ENCODE data around the gene CHD2. TPM values are rescaled to one million over a fixed set of nuclear protein-coding genes. Genes with fewer than 3 reads are reported as not detected.
A peak's percentile ranks its signal among the peaks of the same experiment; 100 is the strongest.
"Not testable (repeated sequence)": the region's sequence is repeated elsewhere in the genome, so short reads cannot be mapped to it uniquely, and the experiment has no call there.

Gene CHD2
- total RNA-seq, 2 experiments from 2014 or later: 129 to 148 TPM

GRCh38 chr15:93030430-93031102, 130.4 kb downstream of the CHD2 start:
- Mint-ChIP-seq H3K9me3 (no peaks in the 10 kb centered on the region), H3K4me1 (peaks cover 22% of the 10 kb centered on the region), H3K36me3 (ENCODE audit: low read depth) (peaks cover 7% of the 10 kb centered on the region), H3K27me3 (no peaks in the 10 kb centered on the region), H3K27ac (peak overlapping the region; percentile 51), H3K4me3 (no peak overlapping the region)
- ChIA-PET POLR2A (no interaction called here), CTCF (interaction anchor here (0.7 to 1.6 kb wide), 9 partner anchors 9 to 1090 kb away, joined by 3 to 11 read pairs (median 3); no protein-coding TSS in a partner anchor)
- DNase-seq: peak; percentile 74

GRCh38 chr15:93031103-93031464, 131.0 kb downstream of the CHD2 start:
- POLR2A ChIA-PET: no interaction called here

GRCh38 chr15:93031557-93032384, 131.6 kb downstream of the CHD2 start:
- H3K36me3 Mint-ChIP-seq (ENCODE audit: low read depth); CTCF ChIA-PET; DNase-seq; H3K27ac Mint-ChIP-seq; POLR2A ChIA-PET; H3K4me3 Mint-ChIP-seq; H3K9me3 Mint-ChIP-seq; H3K27me3 Mint-ChIP-seq: not testable (repeated sequence)
- peaks cover 16% of the 10 kb centered on the region for H3K4me1 Mint-ChIP-seq

More at GRCh38 chr15:93031103-93031464, 131.0 kb downstream of the CHD2 start:
- no peaks in the 10 kb centered on the region for H3K27me3 Mint-ChIP-seq
- peaks cover 2% of the 10 kb centered on the region for H3K36me3 Mint-ChIP-seq (ENCODE audit: low read depth)
- H3K4me3 Mint-ChIP-seq: no peak overlapping the region
- no peaks in the 10 kb centered on the region for H3K9me3 Mint-ChIP-seq
- CTCF ChIA-PET: interaction anchor here (1.0 to 1.6 kb wide), 2 partner anchors 13 to 436 kb away, joined by 3 to 11 read pairs; no protein-coding TSS in a partner anchor
- DNase-seq: no peak
- H3K27ac Mint-ChIP-seq: peak overlapping the region; percentile 55
- peaks cover 19% of the 10 kb centered on the region for H3K4me1 Mint-ChIP-seq

- POLR2A ChIA-PET; H3K9me3 Mint-ChIP-seq; H3K27me3 Mint-ChIP-seq; H3K36me3 Mint-ChIP-seq (ENCODE audit: low read depth); DNase-seq; H3K27ac Mint-ChIP-seq; CTCF ChIA-PET; H3K4me3 Mint-ChIP-seq: not testable (repeated sequence)
- H3K4me1 Mint-ChIP-seq: peaks cover 16% of the 10 kb centered on the region
Observed at GRCh38 chr15:93032515-93033206, 132.5 kb downstream of the CHD2 start.

GRCh38 chr15:93033434-93034045, 133.4 kb downstream of the CHD2 start:
- Mint-ChIP-seq H3K36me3 (ENCODE audit: low read depth) (no peaks in the 10 kb centered on the region), H3K4me3 (no peak overlapping the region), H3K4me1 (peaks cover 16% of the 10 kb centered on the region), H3K27ac (no peak overlapping the region), H3K9me3 (no peaks in the 10 kb centered on the region), H3K27me3 (no peaks in the 10 kb centered on the region)
- CTCF ChIA-PET: no interaction called here
- DNase-seq: no peak
- POLR2A ChIA-PET: no interaction called here

- Mint-ChIP-seq H3K27me3 (no peaks in the 10 kb centered on the region), H3K4me3 (no peak overlapping the region), H3K27ac (no peak overlapping the region), H3K36me3 (ENCODE audit: low read depth) (no peaks in the 10 kb centered on the region), H3K4me1 (peaks cover 13% of the 10 kb centered on the region), H3K9me3 (no peaks in the 10 kb centered on the region)
- POLR2A ChIA-PET: no interaction called here
- CTCF ChIA-PET: no interaction called here
- no peak for DNase-seq
Observed at GRCh38 chr15:93034512-93034911, 134.4 kb downstream of the CHD2 start.

GRCh38 chr15:93035092-93035915, 135.2 kb downstream of the CHD2 start:
- ChIA-PET CTCF (interaction anchor here (1.2 to 1.7 kb wide), 3 partner anchors 9 to 12 kb away, joined by 5 read pairs; no protein-coding TSS in a partner anchor), POLR2A (no interaction called here)
- Mint-ChIP-seq H3K9me3 (no peaks in the 10 kb centered on the region), H3K4me1 (peaks cover 7% of the 10 kb centered on the region), H3K27me3 (no peaks in the 10 kb centered on the region), H3K4me3 (no peak overlapping the region), H3K36me3 (ENCODE audit: low read depth) (no peaks in the 10 kb centered on the region), H3K27ac (no peak overlapping the region)
- no peak for DNase-seq

GRCh38 chr15:93035953-93036810, 136.1 kb downstream of the CHD2 start:
- no peak overlapping the region for H3K4me3 Mint-ChIP-seq
- CTCF ChIA-PET: interaction anchor here (0.8 to 2.1 kb wide), 8 partner anchors 8 to 52 kb away, joined by 3 to 6 read pairs (median 4); no protein-coding TSS in a partner anchor
- H3K27ac Mint-ChIP-seq: no peak overlapping the region
- peak; percentile 54 for DNase-seq
- no peaks in the 10 kb centered on the region for H3K27me3 Mint-ChIP-seq
- no peaks in the 10 kb centered on the region for H3K9me3 Mint-ChIP-seq
- POLR2A ChIA-PET: no interaction called here
- H3K36me3 Mint-ChIP-seq (ENCODE audit: low read depth): no peaks in the 10 kb centered on the region
- H3K4me1 Mint-ChIP-seq: peaks cover 3% of the 10 kb centered on the region

GRCh38 chr15:93036951-93037819, 137.1 kb downstream of the CHD2 start:
- Mint-ChIP-seq H3K36me3 (ENCODE audit: low read depth) (no peaks in the 10 kb centered on the region), H3K27me3 (no peaks in the 10 kb centered on the region), H3K4me1 (peaks cover 3% of the 10 kb centered on the region), H3K27ac (no peak overlapping the region), H3K9me3 (no peaks in the 10 kb centered on the region), H3K4me3 (no peak overlapping the region)
- POLR2A ChIA-PET: no interaction called here
- CTCF ChIA-PET: interaction anchor here (0.5 to 2.1 kb wide), 8 partner anchors 9 to 76 kb away, joined by 3 to 6 read pairs (median 4); no protein-coding TSS in a partner anchor
- no peak for DNase-seq

GRCh38 chr15:93037820-93038705, 137.9 kb downstream of the CHD2 start:
- DNase-seq: no peak
- Mint-ChIP-seq H3K9me3 (no peaks in the 10 kb centered on the region), H3K27ac (no peak overlapping the region), H3K4me3 (no peak overlapping the region), H3K36me3 (ENCODE audit: low read depth) (no peaks in the 10 kb centered on the region), H3K4me1 (peaks cover 3% of the 10 kb centered on the region), H3K27me3 (no peaks in the 10 kb centered on the region)
- ChIA-PET POLR2A (no interaction called here), CTCF (interaction anchor here (0.5 to 2.1 kb wide), 6 partner anchors 8 to 77 kb away, joined by 3 to 6 read pairs (median 4); no protein-coding TSS in a partner anchor)

Measured in activated CD4-positive, alpha-beta T cell treated with anti-CD3 and anti-CD28 coated beads, Interleukin-2, amount 10 ng/mL, durations not matched to agents 7 days and 5 days (primary cell).